IMR-90 (cell line): ENCODE measurements around the gene CELSR1.

Source experiments
- CEBPB ChIP-seq: IDR thresholded peaks from 2 replicates; pipeline ENCODE4 v1.6.1; 2012; ENCODE audit warnings: low read depth, low read length, improper control_type of control experiment
- CHD1 ChIP-seq: IDR thresholded peaks from 2 replicates; pipeline ENCODE4 v1.6.1; 2012; ENCODE audit warnings: low read depth, low read length, improper control_type of control experiment
- CTCF ChIP-seq: conservative IDR thresholded peaks from 2 replicates; pipeline ENCODE4 v1.5.1; 2012; ENCODE audit warnings: mild to moderate bottlenecking, low read depth, low read length, improper control_type of control experiment
- MAFK ChIP-seq: IDR thresholded peaks from 2 replicates; pipeline ENCODE4 v1.6.1; 2012; ENCODE audit warnings: low read depth, low read length, improper control_type of control experiment
- MAZ ChIP-seq: IDR thresholded peaks from 2 replicates; pipeline ENCODE4 v1.6.1; 2012; ENCODE audit warnings: low read depth, mild to moderate bottlenecking, low read length, improper control_type of control experiment, moderate library complexity, borderline replicate concordance
- POLR2A ChIP-seq: IDR thresholded peaks from 2 replicates; pipeline ENCODE4 v1.6.1; 2012; ENCODE audit warnings: mild to moderate bottlenecking, low read depth, low read length
- RFX5 ChIP-seq: IDR thresholded peaks from 2 replicates; pipeline ENCODE4 v1.8.0; 2012; ENCODE audit warnings: low read depth, mild to moderate bottlenecking, low read length, moderate library complexity

DNA sequence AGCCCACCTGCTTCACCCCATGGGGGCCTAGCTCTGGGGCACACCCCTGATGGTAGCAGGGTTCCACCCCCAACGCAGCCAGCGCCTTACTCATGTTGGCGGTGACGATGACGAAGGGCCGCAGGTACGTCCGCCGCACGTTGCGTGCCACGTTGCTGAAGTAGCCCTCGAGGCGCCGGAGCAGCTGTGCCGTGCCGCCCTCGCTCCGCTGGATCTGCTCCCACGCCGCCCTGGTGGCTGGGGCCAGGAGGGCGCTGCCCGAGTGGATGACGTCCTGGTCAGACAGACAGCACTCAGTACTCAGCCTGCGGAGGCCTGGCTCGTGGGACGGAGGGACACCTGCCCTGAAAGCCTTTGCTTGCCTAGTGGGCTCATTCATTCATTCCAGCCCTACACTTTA, 151.1 kb downstream of the CELSR1 start:
- TF ChIP-seq POLR2A, result no peak
- TF ChIP-seq CTCF, result no peak
- no peak for TF ChIP-seq CEBPB
- no peak for TF ChIP-seq MAZ
- no peak for TF ChIP-seq RFX5
- TF ChIP-seq CHD1, result no peak
- no peak for TF ChIP-seq MAFK
